H1 (cell line): ENCODE data around the gene ASIC5. TPM values are rescaled to one million over a fixed set of nuclear protein-coding genes. Genes with fewer than 3 reads are reported as not detected.

Experiments
- CTCF ChIA-PET: fragments of 300-600 bp; sonication (Branson Sonifier 250); formaldehyde crosslinking; loops from one replicate; lab custom pipeline; 2021; ENCODE audit not compliant: partially characterized antibody; lab: Charles Lee
- POLR2A ChIA-PET: fragments of 300-600 bp; sonication (Branson Sonifier 250); formaldehyde crosslinking; loops from one replicate; lab custom pipeline; 2021; ENCODE audit warnings: inconsistent platforms; ENCODE audit not compliant: partially characterized antibody; lab: Charles Lee
- DNase-seq, 2 experiments: peaks; one replicate each; pipeline versions ENCODE4 v3.0.0 to v3.0.0-alpha.2; 2010 to 2022; ENCODE audit warnings: low spot score in 2 of 2, low read depth in 1 of 2, mixed read lengths in 1 of 2
- FAIRE-seq: peaks from 2 replicates; lab custom pipeline; 2011; peaks lifted over from hg19 to GRCh38; lab: Jason Lieb, UNC
- H2AFZ ChIP-seq: 2 replicates; pipeline ENCODE4 v1.8.1; 2012; ENCODE audit warnings: low read length, inconsistent platforms
- H2AK5ac ChIP-seq: 2 replicates; pipeline ENCODE4 v1.6.1; 2013; ENCODE audit warnings: low read depth, low read length
- H2BK120ac ChIP-seq: replicated peaks from 2 replicates; pipeline ENCODE3; 2013; ENCODE audit warnings: low read depth, low read length, inconsistent platforms
- H2BK12ac ChIP-seq: 2 replicates; pipeline ENCODE4 v1.6.1; 2013; ENCODE audit warnings: low read depth, low read length
- H2BK15ac ChIP-seq: 2 replicates; pipeline ENCODE4 v1.6.1; 2013; ENCODE audit warnings: low read length
- H2BK20ac ChIP-seq: 2 replicates; pipeline ENCODE4 v1.6.1; 2013; ENCODE audit warnings: low read length
- H2BK5ac ChIP-seq: 2 replicates; pipeline ENCODE4 v1.6.1; 2013; ENCODE audit warnings: low read depth, low read length
- H3K14ac ChIP-seq: 2 replicates; pipeline ENCODE4 v1.6.1; 2013; ENCODE audit warnings: inconsistent platforms; ENCODE audit not compliant: insufficient read length
- H3K18ac ChIP-seq: 2 replicates; pipeline ENCODE4 v1.6.1; 2013; ENCODE audit warnings: low read length; ENCODE audit errors: extremely low read depth
- H3K23ac ChIP-seq: 2 replicates; pipeline ENCODE4 v1.6.1; 2013; ENCODE audit warnings: inconsistent platforms; ENCODE audit not compliant: insufficient read length
- H3K23me2 ChIP-seq: 2 replicates; pipeline ENCODE4 v1.6.1; 2013; ENCODE audit warnings: low read depth, low read length
- H3K27ac ChIP-seq: 2 replicates; pipeline ENCODE4 v1.6.1; 2011; ENCODE audit warnings: low read depth, low read length, inconsistent platforms
- H3K27me3 ChIP-seq, 4 experiments: replicated peaks in 1 of 4; 1 replicate in 1 of 4; 2 replicates in 3 of 4; pipeline versions ENCODE4 v1.6.1 to v1.8.1; 2011 to 2013; ENCODE audit warnings: low read length in 3 of 4, mild to moderate bottlenecking in 3 of 4, inconsistent platforms in 2 of 4, mixed read lengths in 2 of 4, moderate library complexity in 1 of 4; ENCODE audit not compliant: control insufficient read depth in 3 of 4, insufficient read depth in 3 of 4; ENCODE audit errors: extremely low read depth in 1 of 4
- H3K36me3 ChIP-seq, 4 experiments: 2 replicates each; pipeline versions ENCODE4 v1.6.1 to v1.8.1; 2011 to 2013; ENCODE audit warnings: mild to moderate bottlenecking in 4 of 4, low read length in 3 of 4, moderate library complexity in 2 of 4, control low read depth in 1 of 4, inconsistent platforms in 1 of 4; ENCODE audit not compliant: insufficient read depth in 4 of 4, control insufficient read depth in 2 of 4
- H3K4ac ChIP-seq: replicated peaks from 2 replicates; pipeline ENCODE3; 2013; ENCODE audit warnings: low read length, low read depth, mixed read lengths, inconsistent platforms; ENCODE audit not compliant: insufficient read length
- H3K4me1 ChIP-seq, 4 experiments: replicated peaks in 1 of 4; 1 replicate in 1 of 4; 2 replicates in 3 of 4; pipeline versions ENCODE4 v1.6.1 to v1.8.1; 2011 to 2013; ENCODE audit warnings: low read length in 3 of 4, inconsistent platforms in 2 of 4, mixed read lengths in 1 of 4; ENCODE audit not compliant: insufficient read depth in 4 of 4, control insufficient read depth in 3 of 4
- H3K4me2 ChIP-seq, 2 experiments: 2 replicates each; pipeline versions ENCODE4 v1.6.1 to v1.8.1; 2011 to 2013; ENCODE audit warnings: low read depth in 2 of 2, low read length in 2 of 2, control low read depth in 1 of 2, inconsistent platforms in 1 of 2, mild to moderate bottlenecking in 1 of 2; ENCODE audit not compliant: insufficient read depth in 1 of 2
- H3K4me3 ChIP-seq, 4 experiments: fragments of 200-600, 300-600 bp in 1 of 4; sonication (generic), shearing (Covaris generic), sonication (Bioruptor Twin) in 1 of 4; 2 replicates each; pipeline versions ENCODE4 v1.5.1 to v1.8.1; 2011 to 2016; ENCODE audit warnings: low read length in 4 of 4, low read depth in 3 of 4, control low read depth in 2 of 4, inconsistent platforms in 2 of 4, mild to moderate bottlenecking in 2 of 4, mixed read lengths in 1 of 4, moderate library complexity in 1 of 4; ENCODE audit not compliant: insufficient read depth in 2 of 4; ENCODE audit errors: extremely low read depth in 1 of 4
- H3K56ac ChIP-seq: replicated peaks from 2 replicates; pipeline ENCODE3; 2013; ENCODE audit warnings: low read depth, mild to moderate bottlenecking, mixed read lengths, low read length, inconsistent platforms; ENCODE audit not compliant: insufficient read length
- H3K79me1 ChIP-seq: 2 replicates; pipeline ENCODE4 v1.6.1; 2013; ENCODE audit warnings: low read depth, low read length, control low read depth
- H3K79me2 ChIP-seq, 2 experiments: 2 replicates each; pipeline versions ENCODE4 v1.6.1 to v1.8.1; 2012 to 2013; ENCODE audit warnings: low read length in 2 of 2, mild to moderate bottlenecking in 2 of 2, inconsistent platforms in 1 of 2; ENCODE audit not compliant: insufficient read depth in 2 of 2, control insufficient read depth in 1 of 2
- H3K9ac ChIP-seq, 4 experiments: replicated peaks in 1 of 4; 1 replicate in 1 of 4; 2 replicates in 3 of 4; pipeline versions ENCODE4 v1.6.1 to v1.8.1; 2011 to 2013; ENCODE audit warnings: low read depth in 3 of 4, low read length in 3 of 4, control low read depth in 2 of 4, mild to moderate bottlenecking in 2 of 4, moderate library complexity in 2 of 4, inconsistent platforms in 1 of 4; ENCODE audit errors: extremely low read depth in 1 of 4
- H3K9me3 ChIP-seq, 2 experiments: 2 replicates each; pipeline versions ENCODE4 v1.6.1 to v1.8.1; 2012 to 2013; ENCODE audit warnings: mild to moderate bottlenecking in 2 of 2, moderate library complexity in 2 of 2, control low read depth in 1 of 2, inconsistent platforms in 1 of 2, low read depth in 1 of 2, low read length in 1 of 2, mixed read lengths in 1 of 2; ENCODE audit not compliant: insufficient read depth in 2 of 2
- H4K20me1 ChIP-seq, 2 experiments: replicated peaks in 1 of 2; 2 replicates each; pipeline versions ENCODE3 to v1.8.1; 2011 to 2013; ENCODE audit warnings: inconsistent platforms in 2 of 2, low read length in 2 of 2, mild to moderate bottlenecking in 1 of 2; ENCODE audit not compliant: insufficient read depth in 2 of 2, control insufficient read depth in 1 of 2
- H4K5ac ChIP-seq: 2 replicates; pipeline ENCODE4 v1.6.1; 2013; ENCODE audit warnings: low read length, low read depth, mixed read lengths, inconsistent platforms; ENCODE audit not compliant: insufficient read length
- H4K8ac ChIP-seq: 2 replicates; pipeline ENCODE4 v1.8.0; 2013; ENCODE audit warnings: mild to moderate bottlenecking, moderate library complexity, low read length, inconsistent platforms; ENCODE audit not compliant: insufficient read depth; ENCODE audit errors: extremely low read depth
- H4K91ac ChIP-seq: replicated peaks from 2 replicates; pipeline ENCODE3; 2013; ENCODE audit warnings: low read length, mixed read lengths, inconsistent platforms; ENCODE audit not compliant: insufficient read length
- BACH1 ChIP-seq: IDR thresholded peaks from 2 replicates; pipeline ENCODE4 v1.6.1; 2012; ENCODE audit warnings: low read length, improper control_type of control experiment
- GTF2F1 ChIP-seq: IDR thresholded peaks from 2 replicates; pipeline ENCODE4 v1.6.1; 2012; ENCODE audit warnings: low read depth, low read length, improper control_type of control experiment, borderline replicate concordance
- JUND ChIP-seq: IDR thresholded peaks from 2 replicates; pipeline ENCODE4 v1.6.1; 2011; ENCODE audit warnings: mild to moderate bottlenecking, improper control_type of control experiment, low read length
- KDM5A ChIP-seq: fragments of 200-600 bp; IDR thresholded peaks from 2 replicates; pipeline ENCODE4 v1.7.1; 2012; ENCODE audit warnings: mild to moderate bottlenecking, low read length, inconsistent platforms, mixed read lengths
- SP2 ChIP-seq: IDR thresholded peaks from 2 replicates; pipeline ENCODE4 v1.6.1; 2012; ENCODE audit warnings: mild to moderate bottlenecking, low read length, inconsistent platforms
- SRF ChIP-seq: IDR thresholded peaks from 2 replicates; pipeline ENCODE4 v1.6.1; 2011; ENCODE audit warnings: mild to moderate bottlenecking, low read depth, low read length, moderate library complexity
- TAF7 ChIP-seq: optimal IDR thresholded peaks from 2 replicates; pipeline ENCODE3; 2011; ENCODE audit warnings: low read depth, mild to moderate bottlenecking, inconsistent platforms, low read length, moderate library complexity, borderline replicate concordance
- WGBS, 2 experiments: shearing (Covaris generic) in 1 of 2; methylation state at CpG; one replicate each; pipeline versions ENCODE4 v1.1.6 to v1.1.7; 2013 to 2015; ENCODE audit warnings: low lambda C conversion rate in 2 of 2, mixed read lengths in 2 of 2, inconsistent platforms in 1 of 2, low coverage in 1 of 2, missing lambda C conversion rate in 1 of 2; ENCODE audit not compliant: insufficient replicate concordance in 2 of 2, insufficient coverage in 1 of 2, insufficient read length in 1 of 2; ENCODE audit errors: extremely low coverage in 1 of 2, missing lambda C conversion rate in 1 of 2; 5-methylcytosine and 5-hydroxymethylcytosine counted together
- polyA plus RNA-seq, 7 experiments: library from polyadenylated mRNA; depleted of rRNA in 3 of 7; stranded (reverse) in 5 of 7; unstranded in 2 of 7; fragments of >200 nt in 5 of 7; fragments of 200-250 nt in 2 of 7; gene quantifications; 1 replicate in 5 of 7; 2 replicates in 1 of 7; 4 replicates in 1 of 7; pipeline versions ENCODE4 v1.2.1 to v1.2.3, GENCODE V29; 2011 to 2013; ENCODE audit warnings: missing spikeins in 2 of 7, mixed read lengths in 2 of 7
- total RNA-seq: library from RNA; stranded (reverse); fragmentation: NEBNext Ultra II Directional; extraction: Animal tissue kit (Norgen Biotek cat#: 25700); gene quantifications from 2 replicates; pipeline ENCODE4 v1.2.1, GENCODE V29; 2021
- TF ChIP-seq, protein P1 (sequence below): IDR thresholded peaks from 2 replicates; pipeline ENCODE4 v1.6.1; 2012; ENCODE audit warnings: low read length, inconsistent platforms

ASIC5 gene
- total and polyA plus RNA-seq, 2 of the 8 experiments (the other 6 are each of a cell fraction or from before 2014, with no cell fraction given): not detected

DNA sequence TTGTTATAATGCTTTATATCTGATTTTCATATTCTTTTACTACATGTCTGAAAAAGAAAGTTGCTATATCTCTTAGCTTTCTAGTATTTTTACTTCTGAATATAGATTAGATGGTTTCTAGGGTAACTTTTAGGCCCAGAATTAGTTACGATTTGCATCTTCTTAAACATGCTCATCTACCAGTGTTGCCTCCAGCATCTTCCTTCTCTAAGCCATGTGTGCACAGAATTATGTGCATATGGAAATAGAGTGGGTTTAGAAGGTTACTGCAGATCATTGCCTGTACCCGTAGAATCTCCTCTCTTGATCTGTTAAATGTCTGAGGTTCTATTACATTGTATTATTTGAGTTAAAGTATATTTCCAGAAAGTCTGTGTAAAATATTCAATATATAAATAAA lies 34.9 kb upstream of the ASIC5 start:
- H2BK5ac ChIP-seq: no peak overlapping the region
- WGBS, 2 experiments: 96% methylated on average over 2 of the region's 2 CpGs; no CpG with 5 or more reads in 1 of the 2 experiments
- peaks cover 0 to 2% (median 0%) of the 10 kb centered on the region in 4 experiments; a peak in 1 of 7 replicates for H3K4me1 ChIP-seq
- no peak overlapping the region for H2BK12ac ChIP-seq
- CTCF ChIA-PET: no interaction called here
- H3K4me3 ChIP-seq: no peak overlapping the region
- no peaks in the 10 kb centered on the region for H4K20me1 ChIP-seq
- TF ChIP-seq GTF2F1 (no peak), SRF (no peak), SP2 (no peak), JUND (no peak), BACH1 (no peak), TAF7 (no peak), KDM5A (no peak)
- TF ChIP-seq, protein P1, sequence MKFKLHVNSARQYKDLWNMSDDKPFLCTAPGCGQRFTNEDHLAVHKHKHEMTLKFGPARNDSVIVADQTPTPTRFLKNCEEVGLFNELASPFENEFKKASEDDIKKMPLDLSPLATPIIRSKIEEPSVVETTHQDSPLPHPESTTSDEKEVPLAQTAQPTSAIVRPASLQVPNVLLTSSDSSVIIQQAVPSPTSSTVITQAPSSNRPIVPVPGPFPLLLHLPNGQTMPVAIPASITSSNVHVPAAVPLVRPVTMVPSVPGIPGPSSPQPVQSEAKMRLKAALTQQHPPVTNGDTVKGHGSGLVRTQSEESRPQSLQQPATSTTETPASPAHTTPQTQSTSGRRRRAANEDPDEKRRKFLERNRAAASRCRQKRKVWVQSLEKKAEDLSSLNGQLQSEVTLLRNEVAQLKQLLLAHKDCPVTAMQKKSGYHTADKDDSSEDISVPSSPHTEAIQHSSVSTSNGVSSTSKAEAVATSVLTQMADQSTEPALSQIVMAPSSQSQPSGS: no peak
- TF ChIP-seq, all 59 proteins: peak for 0
- Histone ChIP-seq H3K9me3 (no peaks in the 10 kb centered on the region), H3K27ac (no peak overlapping the region), H3K4me2 (no peak overlapping the region), H3K79me1 (no peaks in the 10 kb centered on the region), H2BK20ac (no peak overlapping the region), H4K8ac (no peak overlapping the region), H2AK5ac (no peak overlapping the region), H3K9ac (no peak overlapping the region), H3K79me2 (no peaks in the 10 kb centered on the region), H3K23ac (no peak overlapping the region), H2BK15ac (no peak overlapping the region), H3K18ac (no peak overlapping the region), H2BK120ac (no peak overlapping the region), H3K23me2 (no peaks in the 10 kb centered on the region), H3K27me3 (no peaks in the 10 kb centered on the region), H3K56ac (no peak overlapping the region), H3K14ac (no peak overlapping the region), H2AFZ (no peak overlapping the region), H4K91ac (no peak overlapping the region), H4K5ac (no peak overlapping the region), H3K4ac (no peak overlapping the region), H3K36me3 (no peaks in the 10 kb centered on the region)
- FAIRE-seq (no peak), DNase-seq (no peak)
- POLR2A ChIA-PET: no interaction called here
